Hematopoietic multipotent progenitor cell treated with erythropoietin and hydrocortisone succinate and interleukin-3 and kit ligand, for 6 days (in vitro differentiated cells): ENCODE data around the gene DPEP3.
"Not testable (repeated sequence)": the region's sequence is repeated elsewhere in the genome, so short reads cannot be mapped to it uniquely, and the experiment has no call there.

Source experiments
- DNase-seq: peaks from one replicate; pipeline ENCODE4 v3.0.0-alpha.2; 2015

Gene DPEP3

DNA sequence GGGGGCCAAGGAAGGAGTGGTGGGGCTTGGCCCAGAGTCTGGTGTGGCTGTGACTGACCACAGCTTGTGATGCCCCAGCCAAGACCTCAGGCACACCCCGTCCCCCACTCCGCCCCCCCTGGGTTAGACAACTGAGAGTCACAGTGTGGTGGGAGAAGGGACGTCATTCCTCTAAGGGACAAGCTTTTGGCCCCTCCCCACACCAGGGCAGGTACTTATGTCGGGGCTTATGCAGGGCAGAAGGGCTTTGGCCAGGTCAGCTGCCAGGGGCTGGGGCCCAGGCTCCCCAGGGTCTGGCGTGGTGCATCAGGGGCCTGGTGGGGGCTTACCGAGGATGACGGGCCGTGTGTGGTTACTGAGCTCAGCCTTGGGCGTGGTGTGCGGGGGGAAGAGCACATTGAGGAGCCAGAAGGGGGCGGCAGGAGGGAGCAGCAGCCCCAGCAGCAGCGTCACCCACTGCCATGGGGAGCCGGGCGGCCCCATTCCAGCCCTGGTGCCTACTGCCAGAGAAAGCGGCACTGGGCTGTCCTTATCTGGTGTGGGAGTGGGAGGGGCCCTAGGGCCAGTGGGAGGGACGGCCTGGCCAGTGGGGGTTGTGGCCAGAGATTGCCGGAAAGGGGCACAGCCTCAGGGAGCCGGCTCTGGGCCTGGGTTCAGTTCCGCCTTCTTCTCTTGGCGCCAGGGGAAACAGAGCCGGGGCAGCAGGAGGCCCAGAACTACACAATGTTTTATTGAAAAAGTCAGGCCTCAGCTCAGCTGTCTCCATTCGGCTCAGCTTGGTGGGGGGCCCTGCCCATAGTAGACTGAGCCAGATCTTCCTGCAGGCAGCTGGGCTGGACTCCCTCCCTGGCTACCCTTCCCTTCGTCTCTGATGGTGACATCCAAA lies 36.4 kb downstream of the DPEP3 start, which contains the start of gene LCAT:
Gene LCAT (minus strand): TSS at position 502 of the 886 bp plus-strand sequence. CDS start 19 bp downstream, at position 483.
- no peak for DNase-seq

- DNase-seq = no peak
These were observed 37.1 kb downstream of the DPEP3 start for GRCh38 chr16:67943256-67943618.

- no peak for DNase-seq
These were observed 37.6 kb downstream of the DPEP3 start for GRCh38 chr16:67942510-67943255.

- DNase-seq = peak; percentile 76
These were observed 38.1 kb downstream of the DPEP3 start for GRCh38 chr16:67942200-67942509.

DNA sequence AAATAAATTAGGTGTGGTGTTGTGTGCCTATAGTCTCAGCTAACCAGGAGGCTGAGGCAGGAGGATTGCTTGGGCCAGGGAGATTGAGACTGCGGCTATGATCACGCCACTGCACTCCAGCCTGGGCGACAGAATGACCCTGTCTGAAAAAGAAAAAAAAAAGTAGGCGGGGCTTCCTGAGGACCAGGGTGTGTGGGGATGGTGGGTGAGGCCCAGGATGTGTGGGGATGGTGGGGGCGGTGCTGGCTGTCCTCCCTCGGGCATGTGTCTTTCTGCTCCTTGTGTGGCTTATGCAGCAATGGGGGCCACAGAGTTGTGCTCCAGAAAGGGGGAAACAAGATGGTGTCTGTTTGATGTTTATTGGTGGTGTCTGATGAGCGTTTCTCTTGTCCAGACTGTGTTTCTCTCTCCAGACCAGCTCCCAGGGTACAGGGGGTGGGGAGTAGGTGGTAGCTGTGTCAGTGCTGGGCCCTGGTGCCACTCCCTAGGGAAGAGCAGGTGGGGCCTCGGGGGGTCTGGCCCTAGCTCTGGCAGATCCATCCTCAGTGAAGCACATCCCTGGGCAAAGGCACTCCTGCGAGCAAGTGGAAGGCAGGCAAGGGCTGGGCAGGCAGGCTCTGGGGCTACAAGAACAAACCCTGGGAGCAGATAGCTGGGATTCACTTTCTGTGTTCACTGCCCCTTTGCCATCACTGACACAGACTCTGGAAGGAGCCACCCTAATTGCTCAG lies 38.7 kb downstream of the DPEP3 start:
- peak; percentile 31 for DNase-seq

GRCh38 chr16:67940446-67941089 lies 39.7 kb downstream of the DPEP3 start:
- DNase-seq = peak; percentile 76

- peak; percentile 55 for DNase-seq
These were observed 40.5 kb downstream of the DPEP3 start for GRCh38 chr16:67939507-67940445.

DNA sequence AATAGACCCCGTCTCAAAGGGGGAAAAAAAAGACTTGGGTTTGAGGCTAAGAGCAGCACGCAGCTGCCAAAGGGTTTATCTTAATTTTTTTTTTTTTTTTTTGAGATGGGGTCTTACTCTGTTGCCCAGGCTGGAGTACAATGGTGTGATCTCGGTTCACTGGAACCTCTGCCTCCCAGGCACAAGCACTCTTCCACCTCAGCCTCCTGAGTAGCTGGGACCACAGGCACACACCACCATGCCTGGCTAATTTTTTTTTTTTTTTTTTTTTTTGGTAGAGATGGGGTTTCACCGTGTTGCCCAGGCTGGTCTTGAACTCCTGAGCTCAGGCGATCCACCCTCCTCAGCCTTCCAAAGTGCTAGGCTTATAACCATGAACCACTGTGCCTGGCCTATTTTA lies 42.6 kb downstream of the DPEP3 start:
- DNase-seq = not testable (repeated sequence)

- DNase-seq = peak; percentile 93
These were observed 43.3 kb downstream of the DPEP3 start for GRCh38 chr16:67936880-67937605.

- peak; percentile 67 for DNase-seq
These were observed 44.0 kb downstream of the DPEP3 start, which contains the start of gene PSMB10 for GRCh38 chr16:67936124-67936879. TSS of gene PSMB10 (minus strand) at chr16:67936850. CDS start at chr16:67936749, 101 bp downstream.

DNA sequence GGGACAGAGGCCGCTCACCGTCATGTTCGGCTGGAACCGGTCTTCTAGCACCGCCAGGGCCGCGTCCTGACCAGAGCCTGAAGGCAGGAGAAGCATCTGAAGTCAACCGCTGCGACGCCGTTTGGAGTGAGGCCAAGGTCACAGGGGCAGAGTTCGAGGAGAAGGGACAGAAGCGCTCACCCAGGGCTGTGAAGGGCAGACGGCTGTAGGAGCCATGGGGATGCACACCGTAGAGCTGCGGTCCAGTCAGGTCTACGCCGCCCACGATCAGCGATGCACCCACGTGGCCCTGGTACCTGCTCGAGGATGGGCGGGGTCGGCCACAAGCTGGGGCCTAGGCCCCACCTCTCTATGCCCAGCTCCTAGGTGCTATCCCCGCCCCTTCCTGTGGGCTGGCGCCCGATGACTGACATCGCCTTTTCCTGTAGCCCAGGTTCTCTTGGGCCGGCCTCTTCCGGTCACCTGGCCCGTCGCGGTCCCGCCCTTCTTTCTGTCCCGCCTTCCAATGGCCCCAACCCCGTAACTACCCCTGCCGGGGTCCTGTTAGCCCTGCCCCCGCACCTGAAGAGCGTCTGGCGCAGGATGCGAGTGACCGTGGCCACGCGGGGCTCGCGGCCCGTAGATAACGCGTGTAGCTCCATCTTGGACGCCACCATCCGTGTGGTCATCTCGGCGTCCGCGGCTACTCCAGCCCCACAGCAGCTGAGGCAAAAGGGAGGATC lies 44.7 kb downstream of the DPEP3 start:
- DNase-seq = peak; percentile 99

DNA sequence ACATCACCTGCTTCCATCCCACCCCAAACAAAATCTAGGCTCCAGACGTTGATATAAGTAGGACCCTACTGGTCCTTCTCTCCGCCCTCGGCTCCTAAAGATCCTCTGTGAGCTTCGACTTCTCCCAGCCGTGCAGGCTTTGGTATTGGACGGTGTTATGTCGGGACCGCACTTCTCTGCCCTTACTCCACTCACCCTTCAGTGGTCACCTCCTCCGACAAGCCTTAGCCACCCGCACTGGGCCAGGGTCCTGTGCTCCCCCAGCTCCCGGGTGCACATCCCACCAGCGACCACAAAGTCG lies 45.2 kb downstream of the DPEP3 start:
- DNase-seq = no peak

DNA sequence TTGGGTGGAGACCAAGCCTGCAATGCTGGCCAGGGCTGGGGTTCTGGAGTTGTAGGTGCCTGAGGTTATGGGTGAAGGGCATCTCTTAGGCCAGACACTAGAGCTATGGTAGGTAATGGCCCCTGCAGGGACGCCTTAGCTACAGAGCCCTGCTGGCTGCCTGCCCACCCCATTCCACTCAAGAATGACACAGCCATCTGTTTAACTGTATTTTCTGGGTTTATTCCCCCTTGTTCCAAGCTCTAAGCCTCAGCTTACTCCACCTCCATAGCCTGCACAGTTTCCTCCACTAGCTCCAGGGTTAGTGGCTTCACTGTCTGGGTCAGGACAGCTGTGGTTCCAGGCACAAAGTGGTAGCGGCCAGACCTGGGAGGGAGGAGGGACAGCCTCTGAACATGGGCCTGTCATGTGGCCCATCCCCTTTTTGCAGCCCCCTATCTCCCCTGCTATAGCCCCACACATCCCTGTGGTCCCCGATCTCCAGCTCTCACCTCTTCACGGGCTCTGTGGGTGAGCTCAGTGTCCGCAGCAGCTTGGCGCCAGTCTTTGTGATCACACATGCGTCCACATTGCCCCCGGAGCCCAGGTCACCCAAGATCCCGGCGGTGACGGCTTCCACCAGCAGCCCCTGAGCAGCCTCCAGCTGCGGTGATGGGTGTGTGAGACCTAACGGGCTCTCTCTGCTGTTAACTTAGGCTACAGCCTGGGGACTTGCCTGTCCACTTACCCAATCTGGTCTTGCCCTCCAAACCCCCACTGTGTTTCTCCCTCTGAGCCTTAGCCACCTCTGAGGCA lies 45.8 kb downstream of the DPEP3 start:
- DNase-seq = no peak

GRCh38 chr16:67933805-67934204 lies 46.5 kb downstream of the DPEP3 start:
- no peak for DNase-seq

DNA sequence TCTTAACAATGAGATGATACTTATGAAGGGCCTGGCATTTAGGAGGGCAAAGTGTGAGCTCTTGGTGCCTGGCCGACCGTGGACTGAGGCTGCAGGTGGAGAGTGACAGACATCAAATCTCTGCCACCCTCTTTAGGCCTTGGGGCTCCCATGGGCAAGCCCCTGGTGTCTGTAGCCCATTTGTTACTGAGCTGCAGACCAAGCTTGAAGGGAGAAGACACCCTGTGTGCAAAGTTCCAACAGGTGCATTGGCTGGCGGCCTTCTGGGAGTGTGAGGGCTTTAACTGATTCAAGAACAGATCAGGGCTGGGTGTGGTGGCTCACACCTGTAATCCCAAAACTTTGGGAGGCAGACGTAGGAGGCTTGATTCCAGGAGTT lies 47.8 kb downstream of the DPEP3 start:
- no peak for DNase-seq

GRCh38 chr16:67931712-67932461 lies 48.4 kb downstream of the DPEP3 start, which contains the start of gene CTRL:
TSS of gene CTRL (minus strand) at chr16:67931862. CDS start at chr16:67931852, 10 bp downstream.
- DNase-seq = no peak

DNA sequence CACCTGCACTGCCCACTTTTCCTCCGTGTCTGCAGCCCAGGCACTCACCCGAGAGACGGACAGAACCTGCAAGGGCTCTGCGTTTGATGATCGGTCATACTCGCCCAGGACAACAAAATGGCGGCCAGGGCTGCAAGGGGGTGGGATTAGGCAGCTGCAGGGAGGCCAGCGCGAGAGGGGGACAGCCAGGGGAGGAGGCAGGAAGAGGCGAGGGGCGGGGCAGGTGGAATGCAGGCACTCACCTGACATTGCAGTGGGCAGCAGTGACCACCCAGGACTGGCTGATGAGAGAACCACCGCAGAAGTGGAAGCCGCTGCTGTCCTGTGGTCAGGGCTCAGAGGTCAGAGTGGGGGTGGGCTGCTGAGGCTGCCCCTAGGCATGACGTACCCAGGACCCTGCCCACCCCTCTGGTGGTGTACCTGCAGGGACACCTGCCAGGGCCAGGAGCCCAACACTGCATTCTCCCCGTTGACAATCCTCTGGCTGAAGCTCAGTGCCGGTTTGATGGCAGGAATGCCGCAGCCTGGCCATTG lies 49.6 kb downstream of the DPEP3 start:
- DNase-seq = no peak

GRCh38 chr16:67930191-67930590 lies 50.1 kb downstream of the DPEP3 start:
- DNase-seq = no peak
